ENCODE data around the gene ANKHD1.

DNA sequence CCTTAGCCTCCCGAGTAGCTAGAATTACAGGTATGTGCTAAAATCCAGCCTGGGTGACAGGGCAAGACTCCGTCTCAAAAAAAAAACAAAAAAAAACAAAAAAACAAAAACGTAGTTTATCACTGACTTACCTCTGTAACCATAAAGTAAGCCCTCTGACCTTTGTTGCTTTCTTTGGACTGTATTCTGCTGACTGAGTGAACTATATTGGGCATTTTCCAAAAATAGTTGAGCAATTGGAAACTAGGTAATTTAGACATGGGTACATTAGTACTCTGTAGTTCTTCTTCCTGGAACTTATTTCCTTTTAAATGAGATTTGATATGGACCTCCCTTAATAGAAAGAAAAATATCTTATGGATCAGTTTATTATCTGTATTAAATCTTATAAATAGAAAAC is 66.6 kb downstream of the ANKHD1 start:
- no peak for TF ChIP-seq EZH2 (IDR thresholded peaks at IDR 0.05; ENCODE audit: borderline replicate concordance, low read length)
- TF ChIP-seq, protein P1, sequence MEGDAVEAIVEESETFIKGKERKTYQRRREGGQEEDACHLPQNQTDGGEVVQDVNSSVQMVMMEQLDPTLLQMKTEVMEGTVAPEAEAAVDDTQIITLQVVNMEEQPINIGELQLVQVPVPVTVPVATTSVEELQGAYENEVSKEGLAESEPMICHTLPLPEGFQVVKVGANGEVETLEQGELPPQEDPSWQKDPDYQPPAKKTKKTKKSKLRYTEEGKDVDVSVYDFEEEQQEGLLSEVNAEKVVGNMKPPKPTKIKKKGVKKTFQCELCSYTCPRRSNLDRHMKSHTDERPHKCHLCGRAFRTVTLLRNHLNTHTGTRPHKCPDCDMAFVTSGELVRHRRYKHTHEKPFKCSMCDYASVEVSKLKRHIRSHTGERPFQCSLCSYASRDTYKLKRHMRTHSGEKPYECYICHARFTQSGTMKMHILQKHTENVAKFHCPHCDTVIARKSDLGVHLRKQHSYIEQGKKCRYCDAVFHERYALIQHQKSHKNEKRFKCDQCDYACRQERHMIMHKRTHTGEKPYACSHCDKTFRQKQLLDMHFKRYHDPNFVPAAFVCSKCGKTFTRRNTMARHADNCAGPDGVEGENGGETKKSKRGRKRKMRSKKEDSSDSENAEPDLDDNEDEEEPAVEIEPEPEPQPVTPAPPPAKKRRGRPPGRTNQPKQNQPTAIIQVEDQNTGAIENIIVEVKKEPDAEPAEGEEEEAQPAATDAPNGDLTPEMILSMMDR (conservative IDR thresholded peaks at IDR 0.05 in 1 of 2, IDR thresholded peaks at IDR 0.05 in 1 of 2; ENCODE audit: extremely low read depth in 1 of 2, insufficient read depth in 1 of 2, low read depth in 1 of 2, low read length in 2 of 2), result no peak
